ENCODE results near the gene TAPBP.

- TF ChIP-seq, protein P1, sequence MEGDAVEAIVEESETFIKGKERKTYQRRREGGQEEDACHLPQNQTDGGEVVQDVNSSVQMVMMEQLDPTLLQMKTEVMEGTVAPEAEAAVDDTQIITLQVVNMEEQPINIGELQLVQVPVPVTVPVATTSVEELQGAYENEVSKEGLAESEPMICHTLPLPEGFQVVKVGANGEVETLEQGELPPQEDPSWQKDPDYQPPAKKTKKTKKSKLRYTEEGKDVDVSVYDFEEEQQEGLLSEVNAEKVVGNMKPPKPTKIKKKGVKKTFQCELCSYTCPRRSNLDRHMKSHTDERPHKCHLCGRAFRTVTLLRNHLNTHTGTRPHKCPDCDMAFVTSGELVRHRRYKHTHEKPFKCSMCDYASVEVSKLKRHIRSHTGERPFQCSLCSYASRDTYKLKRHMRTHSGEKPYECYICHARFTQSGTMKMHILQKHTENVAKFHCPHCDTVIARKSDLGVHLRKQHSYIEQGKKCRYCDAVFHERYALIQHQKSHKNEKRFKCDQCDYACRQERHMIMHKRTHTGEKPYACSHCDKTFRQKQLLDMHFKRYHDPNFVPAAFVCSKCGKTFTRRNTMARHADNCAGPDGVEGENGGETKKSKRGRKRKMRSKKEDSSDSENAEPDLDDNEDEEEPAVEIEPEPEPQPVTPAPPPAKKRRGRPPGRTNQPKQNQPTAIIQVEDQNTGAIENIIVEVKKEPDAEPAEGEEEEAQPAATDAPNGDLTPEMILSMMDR (IDR thresholded peaks at IDR 0.05), result no peak
- TF ChIP-seq EZH2phosphoT487 (IDR thresholded peaks at IDR 0.05) (no peak), EZH2 (IDR thresholded peaks at IDR 0.05) (no peak)
These were observed 59.3 kb downstream of the TAPBP start for GRCh38 chr6:33254591-33254990.

Data from neural progenitor cell (in vitro differentiated cells).